GM19455 (cell line): Measurements from ENCODE around the gene CAND2.
A peak's percentile ranks its signal among the peaks of the same experiment; 100 is the strongest.
"Not testable (repeated sequence)": the region's sequence is repeated elsewhere in the genome, so short reads cannot be mapped to it uniquely, and the experiment has no call there.

ENCODE experiments used
- ATAC-seq: cut with Tn5 transposase; IDR thresholded peaks from one replicate; pipeline ENCODE4 v1.9.1; 2021; ENCODE audit not compliant: unreplicated experiment

CAND2 gene

DNA sequence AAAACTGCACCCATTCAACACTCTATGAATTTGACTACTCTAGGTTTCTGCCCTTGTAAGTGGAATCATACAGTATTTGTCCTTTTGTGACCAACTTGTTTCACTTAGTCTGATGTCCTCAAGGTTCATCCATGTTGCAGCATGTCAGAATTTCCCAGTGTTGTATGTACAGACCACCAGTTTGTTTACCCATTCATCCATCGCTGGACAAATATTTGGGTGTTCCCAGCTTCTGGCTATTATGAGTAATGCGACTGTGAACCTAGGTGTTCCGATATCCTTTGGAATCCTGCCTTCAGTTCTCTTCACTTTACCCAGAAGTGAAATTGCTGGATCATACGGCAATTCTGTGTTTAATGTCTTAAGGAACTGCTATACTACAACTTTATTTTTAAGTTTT lies 32.3 kb downstream of the CAND2 start:
- ATAC-seq = no peak

DNA sequence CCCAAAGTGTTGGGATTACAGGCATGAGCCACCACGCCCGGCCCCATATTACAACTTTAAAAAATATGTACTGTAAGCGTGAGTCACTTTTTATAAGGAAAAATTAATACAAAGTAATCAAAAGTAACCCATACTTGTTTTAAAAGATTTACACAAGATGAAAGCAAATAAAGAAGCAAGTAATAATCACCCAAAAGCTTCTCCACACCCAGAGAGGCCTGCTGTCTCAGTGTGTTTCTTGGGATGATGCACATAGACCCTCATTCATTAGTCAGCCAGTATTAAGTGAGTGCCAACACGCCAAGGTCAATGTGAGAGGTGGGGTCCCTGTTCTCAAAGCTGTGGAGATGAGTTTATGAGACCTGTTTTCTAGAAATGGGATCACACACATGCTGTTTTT lies 32.9 kb downstream of the CAND2 start:
- no peak for ATAC-seq

DNA sequence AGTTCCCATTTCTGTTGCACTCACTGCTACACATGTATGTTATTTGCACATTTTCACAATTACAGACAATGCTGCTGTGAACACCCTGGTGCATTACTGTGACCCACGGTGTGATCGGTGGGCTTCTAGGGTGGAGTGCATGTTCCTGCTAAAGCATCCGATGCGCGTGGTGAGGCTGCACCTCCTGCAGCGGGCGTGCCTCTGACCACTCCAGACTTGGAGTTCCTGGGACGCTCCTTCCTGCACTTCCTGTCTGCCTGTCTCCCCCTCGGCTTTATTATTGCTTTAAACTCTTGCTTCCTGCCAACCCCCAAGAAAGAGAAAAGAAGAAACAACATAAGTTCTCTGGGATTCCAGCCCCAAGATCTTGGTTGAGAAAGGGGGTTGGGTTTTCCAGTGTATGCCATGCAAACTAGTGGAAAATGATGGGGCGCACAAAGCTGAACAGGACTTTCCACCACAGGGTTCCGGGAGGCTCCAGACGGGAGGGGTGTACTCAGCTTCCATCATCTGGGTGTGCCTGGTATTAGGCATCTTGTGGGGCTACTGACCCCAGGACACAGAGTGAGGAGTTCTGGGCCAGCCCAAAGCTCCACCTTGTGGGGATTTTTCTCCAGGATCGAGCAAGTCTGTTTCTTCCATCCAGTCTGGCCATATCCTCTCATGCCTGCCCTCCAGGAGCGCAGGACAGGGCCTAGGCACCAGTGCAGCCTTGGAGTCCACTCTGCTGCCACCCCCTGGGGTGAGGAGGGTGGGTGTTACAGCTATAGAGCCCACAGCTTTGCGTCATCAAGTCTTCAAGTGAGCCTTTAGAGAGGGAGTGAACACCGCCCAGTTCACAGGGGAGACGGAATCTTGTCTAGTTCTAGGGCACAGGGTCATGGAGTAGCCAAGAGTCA lies 33.7 kb downstream of the CAND2 start:
- ATAC-seq = no peak

DNA sequence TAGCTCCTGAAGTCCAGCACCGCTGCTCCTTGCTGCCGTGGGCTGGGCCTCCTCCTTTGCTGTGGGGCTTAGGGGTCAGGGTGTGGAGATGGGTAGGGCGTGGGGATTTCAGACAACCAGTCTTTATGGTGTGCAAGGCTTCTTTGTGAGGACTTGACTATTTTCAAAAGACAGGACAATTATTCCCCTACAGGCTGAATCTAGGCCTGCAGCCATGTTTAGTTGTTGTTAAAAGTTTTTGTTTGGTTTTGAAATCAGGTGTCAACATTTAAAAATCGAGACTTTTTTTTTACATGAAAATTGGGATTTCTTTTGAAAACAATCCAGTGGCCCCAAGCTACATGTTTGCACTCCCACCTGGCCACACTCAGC lies 34.3 kb downstream of the CAND2 start:
- no peak for ATAC-seq

DNA sequence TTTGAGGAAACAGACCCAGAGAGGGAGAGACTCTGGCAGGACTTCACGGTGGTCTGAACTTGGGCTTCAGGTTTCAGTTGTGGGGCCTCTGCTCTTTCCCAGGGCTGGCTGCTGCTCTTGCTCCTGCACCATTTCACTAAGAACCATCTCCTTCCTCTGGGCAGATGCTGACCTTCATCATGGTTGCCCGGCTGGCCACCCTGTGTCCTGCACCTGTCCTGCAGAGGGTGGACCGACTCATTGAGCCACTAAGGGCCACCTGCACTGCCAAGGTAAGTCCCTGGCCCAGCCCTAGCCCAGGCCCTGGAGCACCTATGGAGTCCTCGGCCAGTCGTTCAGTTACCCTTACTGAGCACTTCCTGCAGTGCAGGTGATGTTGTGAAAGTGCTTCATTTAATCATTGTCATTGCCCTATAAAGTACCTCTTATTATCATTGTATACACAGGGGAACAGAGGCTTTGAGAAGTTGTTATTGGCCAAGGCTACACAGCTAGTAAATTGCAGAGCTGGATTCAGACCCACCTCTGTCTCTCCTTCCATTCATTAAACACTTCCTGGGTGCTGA lies 34.9 kb downstream of the CAND2 start:
- ATAC-seq = no peak

DNA sequence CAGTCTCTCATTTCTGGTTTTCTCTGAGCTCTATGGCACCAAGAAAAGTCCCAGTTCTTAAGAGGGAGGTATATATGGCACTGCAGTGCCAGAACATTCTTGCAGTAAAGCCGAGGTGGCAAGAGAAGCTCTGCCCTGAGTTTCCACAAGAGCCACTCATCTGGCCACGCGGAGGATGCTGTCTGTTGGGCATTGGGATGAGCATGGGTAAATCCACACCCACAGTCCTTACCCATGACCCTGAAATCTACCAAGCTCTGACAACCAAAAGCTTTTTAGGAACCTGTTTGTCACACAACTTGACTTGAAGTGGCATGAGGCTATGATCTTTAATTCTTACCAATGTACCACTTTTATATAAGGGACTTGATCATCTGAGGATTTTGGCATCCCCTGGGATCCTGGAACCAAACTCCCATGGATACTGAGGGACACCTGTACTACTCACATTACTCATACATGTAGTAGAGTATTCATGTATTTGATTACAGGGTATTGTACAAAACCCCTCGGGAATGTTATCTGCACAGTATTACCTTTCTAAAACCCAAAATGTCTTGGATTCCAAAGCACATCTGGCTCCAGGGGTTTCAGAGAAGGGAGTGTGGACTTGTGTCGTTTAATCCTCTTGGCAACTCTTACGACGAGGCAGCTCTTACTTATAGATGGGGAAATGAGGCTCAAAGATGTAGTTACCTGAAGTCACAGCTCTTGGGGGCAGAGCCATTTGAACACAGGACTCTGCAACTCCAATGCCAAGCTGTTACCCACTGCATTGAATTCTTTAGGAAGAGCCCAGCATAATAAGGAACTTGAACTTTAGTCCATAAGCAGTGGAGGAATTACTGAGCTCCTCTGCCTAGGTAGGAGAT lies 36.1 kb downstream of the CAND2 start:
- ATAC-seq = no peak

DNA sequence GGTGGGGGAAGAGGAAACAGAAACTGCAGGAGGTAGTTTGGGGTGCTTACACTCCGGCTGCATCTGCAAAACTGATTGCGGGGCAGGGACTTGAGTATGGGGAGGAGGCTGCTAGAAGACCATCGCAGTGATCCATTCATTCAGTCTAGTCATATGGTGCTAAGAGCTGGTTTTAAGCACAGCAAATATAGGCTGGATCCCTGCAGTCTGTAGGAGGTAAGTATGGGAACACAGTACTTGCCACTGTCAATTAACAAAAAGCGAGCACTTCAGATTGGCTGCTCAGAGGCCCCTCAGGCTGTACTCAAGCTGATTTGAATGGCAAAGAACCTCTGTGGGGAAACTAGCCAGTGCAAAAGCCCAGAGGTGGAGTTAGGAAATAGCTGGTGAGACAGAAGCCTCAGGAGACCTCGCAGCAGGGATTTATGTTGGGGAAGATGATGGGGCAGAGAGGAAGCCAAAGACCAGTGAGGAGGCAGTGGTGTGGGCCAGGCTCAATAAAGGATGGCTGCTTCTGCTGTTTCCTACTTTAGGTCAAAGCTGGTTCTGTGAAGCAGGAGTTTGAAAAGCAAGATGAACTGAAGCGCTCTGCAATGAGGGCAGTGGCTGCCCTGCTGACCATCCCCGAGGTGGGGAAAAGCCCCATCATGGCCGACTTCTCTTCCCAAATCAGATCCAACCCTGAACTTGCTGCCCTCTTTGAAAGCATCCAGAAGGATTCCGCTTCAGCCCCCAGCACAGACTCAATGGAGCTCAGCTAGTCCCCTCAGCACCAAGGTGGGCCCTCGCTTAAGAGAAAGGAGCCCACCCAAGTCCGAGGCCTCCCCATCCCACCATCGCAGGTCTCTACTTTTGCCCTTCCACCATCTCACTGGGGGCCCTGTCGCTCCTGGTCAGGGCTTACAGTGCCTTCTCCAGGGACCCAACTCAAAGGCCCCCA lies 37.0 kb downstream of the CAND2 start:
- ATAC-seq = no peak

DNA sequence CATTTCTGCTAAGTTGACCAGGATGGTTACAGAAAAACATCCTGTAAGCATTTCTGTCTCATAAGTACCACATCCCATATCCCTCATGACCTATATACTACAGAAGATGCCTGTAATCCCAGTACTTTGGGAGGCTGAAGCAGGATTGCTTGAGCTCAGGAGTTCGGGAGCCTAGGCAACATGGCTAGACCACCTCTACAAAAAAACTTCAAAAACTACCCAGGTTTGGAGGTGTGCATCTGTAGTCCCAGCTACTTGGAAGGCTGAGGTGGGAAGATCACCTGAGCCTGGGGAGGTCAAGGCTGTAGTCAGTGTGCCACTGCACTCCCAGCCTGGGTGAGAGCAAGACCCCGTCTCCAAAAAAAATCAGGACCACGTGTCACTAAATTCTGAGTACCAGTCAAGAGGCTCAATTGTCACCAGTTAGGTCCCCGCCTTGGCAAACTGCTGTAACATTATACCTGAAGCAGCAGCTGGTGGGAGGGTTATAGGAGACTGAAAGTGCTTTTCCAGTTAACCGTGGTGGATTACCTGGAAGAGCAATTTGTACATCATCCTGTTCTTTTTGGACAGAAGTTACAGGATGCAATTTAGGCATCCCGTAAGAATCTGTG lies 38.7 kb downstream of the CAND2 start:
- no peak for ATAC-seq

DNA sequence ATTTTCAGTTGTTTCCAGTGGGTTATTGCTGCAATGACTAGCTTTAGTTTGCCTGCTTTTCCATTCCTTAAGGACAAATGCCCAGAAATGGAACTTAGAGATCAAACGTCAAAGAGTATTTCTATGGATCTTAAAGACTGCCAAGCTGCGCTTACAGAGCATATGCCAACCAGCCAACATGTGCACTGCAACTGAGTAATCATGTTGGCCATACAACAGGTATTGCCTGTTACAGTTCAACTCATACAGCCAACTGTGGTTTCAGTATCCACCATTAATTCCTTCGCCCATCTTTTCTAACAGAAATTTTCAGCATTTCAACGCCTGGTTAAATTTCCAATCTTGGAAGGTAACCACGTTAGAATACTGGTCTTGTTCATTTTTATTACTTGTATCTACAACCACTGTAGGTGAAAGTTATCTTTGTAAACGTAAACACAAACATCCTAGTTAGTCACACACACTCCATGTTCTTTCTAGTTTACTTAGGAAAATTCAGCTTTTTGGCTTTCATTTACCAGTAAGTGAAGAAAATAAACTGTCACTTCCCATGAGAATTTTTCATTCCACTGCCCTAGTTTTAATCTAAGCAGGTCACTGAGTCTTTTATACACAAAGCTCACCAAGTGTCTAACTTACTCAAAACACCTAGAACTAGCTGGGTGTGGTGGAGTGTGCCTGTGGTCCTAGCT lies 41.0 kb downstream of the CAND2 start:
- no peak for ATAC-seq

DNA sequence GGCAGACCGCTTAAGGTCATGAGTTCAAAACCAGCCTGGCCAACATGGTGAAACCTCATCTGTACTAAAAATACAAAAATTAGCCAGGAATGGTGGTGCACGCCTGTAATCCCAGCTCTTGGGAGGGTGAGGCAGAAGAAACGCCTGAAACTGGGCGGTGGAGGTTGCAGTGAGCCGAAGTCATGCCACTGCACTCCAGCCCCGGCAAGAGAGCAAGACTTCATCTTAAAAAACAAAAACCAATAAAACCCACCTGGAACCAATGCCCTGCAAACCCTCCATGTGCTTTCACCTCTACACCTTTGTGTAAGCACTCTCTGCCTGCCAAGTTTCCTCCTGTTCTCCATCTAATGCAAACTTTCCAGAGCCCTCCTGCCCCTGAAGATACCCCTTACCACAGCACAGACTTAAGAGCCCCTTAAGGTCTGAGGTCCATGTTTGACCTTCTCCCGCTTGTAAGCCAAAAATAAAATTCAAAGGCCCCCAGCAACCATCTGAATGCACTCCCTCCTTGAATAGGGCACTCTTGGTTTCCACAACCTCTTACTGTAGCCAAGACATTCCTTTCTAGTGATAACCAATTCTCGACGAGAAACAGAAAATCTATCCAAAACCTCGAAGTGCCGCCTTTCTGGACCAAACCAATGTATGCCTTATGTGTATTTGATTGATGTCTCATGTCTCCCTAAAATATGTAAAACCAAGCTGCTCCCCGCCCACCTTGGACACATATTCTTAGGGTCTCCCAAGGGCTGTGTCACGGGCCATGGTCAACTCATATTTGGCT lies 41.9 kb downstream of the CAND2 start:
- ATAC-seq = no peak

DNA sequence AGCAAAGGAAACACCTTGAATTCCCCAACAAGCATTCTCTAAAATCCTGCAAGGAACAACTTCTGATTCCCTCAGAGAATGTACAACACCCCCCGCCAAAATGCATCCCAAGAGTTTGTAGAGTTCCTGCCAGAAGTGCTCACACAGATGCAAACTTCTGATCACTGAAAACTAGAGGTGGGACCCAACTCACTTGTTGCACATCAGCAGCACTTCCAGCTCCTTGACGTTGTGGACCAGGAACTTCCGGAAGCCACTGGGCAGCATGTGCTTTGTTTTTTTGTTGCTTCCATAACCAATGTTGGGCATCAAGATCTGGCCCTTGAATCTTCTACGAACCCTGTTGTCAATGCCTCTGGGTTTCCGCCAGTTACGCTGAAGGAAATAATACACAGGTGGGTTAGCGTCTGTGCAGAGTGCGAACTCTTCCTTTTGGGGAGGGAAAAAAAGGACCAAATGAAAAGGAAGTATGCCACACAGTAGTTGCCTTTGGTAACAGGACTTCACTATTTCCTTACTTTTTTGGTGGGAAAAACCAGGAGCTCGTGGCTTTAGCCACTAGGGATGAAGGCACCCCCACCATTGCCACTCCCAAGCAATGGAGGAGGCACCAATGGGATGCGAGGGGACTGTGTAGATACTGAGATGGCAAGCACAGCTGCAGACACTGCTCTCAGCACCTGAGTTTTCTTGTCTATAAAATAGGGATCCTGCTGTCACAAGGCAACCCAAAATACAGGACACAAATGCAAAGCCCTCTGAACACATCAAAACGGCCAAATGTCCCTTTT lies 42.9 kb downstream of the CAND2 start:
- ATAC-seq = no peak

DNA sequence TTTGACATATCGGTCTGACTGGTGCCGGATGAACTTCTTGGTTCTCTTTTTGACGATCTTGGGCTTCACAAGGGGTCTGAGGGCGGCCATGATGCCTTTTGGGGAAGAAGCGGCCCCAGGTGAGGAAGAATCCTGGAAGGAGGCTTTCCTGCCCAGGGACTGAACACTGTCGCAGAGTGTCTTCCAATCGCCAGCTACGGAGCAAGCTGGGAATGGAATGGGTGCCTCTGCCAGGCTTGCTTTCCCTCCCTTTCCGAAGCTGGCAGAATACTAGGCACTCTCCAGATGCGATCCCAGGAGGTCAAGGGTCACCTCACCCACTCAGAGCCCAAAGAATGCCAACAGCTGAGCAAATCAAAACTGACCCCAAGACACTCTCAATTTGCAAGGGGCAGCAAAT lies 43.7 kb downstream of the CAND2 start:
- not testable (repeated sequence) for ATAC-seq

DNA sequence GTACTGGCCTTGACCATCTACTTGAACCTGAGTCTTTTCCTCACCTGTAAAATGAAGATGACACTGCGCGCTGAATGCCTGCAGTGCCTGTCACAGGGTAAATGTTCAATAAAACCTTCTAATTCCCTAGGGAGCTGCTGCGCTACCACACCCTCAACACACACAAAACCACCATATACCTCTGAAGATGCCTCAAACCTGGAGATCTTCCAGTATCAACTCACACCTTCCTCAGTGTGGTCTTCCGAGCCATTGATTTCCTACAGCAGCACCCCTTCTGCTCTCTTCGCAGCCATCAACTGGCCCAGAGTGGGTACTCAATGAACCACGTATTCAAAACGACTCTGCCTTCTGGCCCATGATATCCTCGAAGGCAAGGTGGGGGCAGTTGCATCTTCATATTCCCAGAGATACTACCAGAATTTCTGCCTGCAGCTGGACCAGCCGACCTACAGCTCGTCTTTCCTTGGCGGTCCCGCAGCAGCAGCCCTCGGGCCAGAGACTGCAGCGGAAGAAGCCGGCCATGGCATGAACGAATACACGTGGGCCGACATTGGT lies 44.2 kb downstream of the CAND2 start:
- peak; percentile 37 for ATAC-seq

DNA sequence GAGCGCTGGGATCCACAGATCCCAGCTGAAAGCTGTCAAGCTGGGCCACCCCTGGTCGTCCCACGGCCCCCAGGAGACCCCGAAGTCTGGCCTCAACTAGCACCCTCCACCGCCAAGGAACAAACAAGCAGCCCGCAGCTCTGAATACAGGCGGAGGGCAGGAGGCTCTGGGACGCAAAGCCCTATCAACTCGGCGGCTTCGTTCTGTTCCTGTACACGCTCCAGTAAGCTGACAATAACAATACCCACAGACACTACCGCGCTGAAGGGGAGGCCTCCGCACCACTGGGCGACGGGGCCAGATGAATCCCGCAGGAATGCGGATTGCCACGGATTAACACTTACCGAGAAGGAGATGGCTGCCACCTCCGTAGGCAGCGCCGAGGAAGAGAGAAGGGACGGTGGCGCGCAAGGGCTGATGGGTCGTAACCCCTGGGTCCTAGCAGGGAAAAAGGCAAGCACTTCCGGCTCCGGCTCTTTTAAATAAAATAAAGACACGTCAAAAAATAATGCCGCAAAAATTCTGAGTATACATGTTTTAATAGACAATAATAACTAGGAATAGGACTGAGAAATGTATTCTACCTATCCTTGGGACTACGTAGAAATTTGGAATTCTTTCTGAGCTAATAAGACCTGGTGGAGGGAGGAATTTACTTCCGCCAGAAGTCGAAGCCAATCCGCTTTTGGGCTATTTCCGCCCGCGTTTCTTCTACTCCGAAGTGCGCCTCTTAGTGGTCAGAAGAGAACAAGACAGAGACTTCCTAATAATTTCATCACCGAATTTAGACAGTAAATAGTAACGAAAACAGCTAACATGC lies 44.9 kb downstream of the CAND2 start, which contains the start of gene RPL32:
RPL32 (minus strand) TSS at position 417 of the 821 bp plus-strand sequence. CDS start 1,328 bp downstream, outside the sequence.
- peak; percentile 88 for ATAC-seq

DNA sequence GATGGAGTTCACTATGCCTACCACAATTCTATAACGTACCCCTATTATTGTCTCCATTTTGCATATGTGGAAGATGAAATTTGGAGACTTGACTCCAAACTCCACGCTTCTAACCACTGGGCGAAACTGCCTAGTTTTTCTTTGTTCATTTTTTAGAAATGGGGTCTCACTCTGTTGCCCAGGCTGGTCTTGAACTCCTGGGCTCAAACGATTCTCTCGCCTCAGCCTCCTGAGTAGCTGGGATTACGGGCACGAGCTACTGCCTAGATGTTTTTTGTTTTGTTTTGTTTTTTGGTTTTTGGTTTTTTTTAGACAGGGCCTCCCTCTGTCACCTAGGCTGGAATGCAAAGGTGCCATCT lies 45.5 kb downstream of the CAND2 start:
- no peak for ATAC-seq

DNA sequence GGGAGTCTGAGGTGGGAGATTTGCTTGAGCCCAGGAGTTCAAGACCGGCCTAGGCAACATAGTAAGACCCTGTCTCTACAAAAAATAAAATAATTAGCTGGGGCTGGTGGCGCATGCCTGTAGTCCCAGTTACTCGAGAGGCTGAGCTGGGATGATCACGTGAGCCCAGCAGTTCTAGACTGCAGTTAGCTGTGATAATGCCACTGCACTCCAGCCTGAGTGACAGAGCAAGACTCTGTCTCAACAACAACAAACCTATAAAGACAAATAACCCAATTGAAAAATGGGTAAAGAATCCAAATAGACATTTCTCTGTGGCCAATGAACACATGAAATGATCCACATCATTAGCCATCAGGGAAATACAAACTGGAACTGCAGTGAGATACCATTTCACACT lies 46.0 kb downstream of the CAND2 start:
- ATAC-seq = no peak

DNA sequence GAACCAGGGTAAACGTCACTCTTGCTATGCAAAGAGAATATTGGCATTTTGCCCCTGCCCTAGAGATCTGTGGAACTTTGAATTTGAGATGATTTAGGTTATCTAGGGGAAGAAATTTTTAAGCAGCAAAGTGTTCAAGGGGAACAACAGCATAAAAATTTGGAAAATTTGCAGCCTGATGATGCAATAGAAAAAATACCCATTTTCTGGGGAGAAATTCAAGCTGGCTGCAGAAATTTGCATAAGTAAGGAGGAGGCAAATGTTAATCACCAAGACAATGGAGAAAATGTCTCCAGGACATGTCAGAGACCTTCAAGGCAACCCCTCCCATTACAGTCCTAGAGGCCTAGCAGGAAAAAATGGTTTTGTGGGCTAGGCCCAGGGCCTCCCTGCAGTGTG lies 49.3 kb downstream of the CAND2 start:
- ATAC-seq = no peak
